CD8-positive, alpha-beta memory T cell (primary cell): Measurements from ENCODE around the gene VAPB. TPM values are rescaled to one million over a fixed set of nuclear protein-coding genes. Genes with fewer than 3 reads are reported as not detected.

Source experiments
- CTCF ChIA-PET: fragments of 350-600 bp; sonication (Branson Sonifier 250); formaldehyde crosslinking; loops from one replicate; lab custom pipeline; 2021; ENCODE audit warnings: antibody characterized with exemption; lab: Charles Lee
- POLR2A ChIA-PET: fragments of 350-600 bp; sonication (Branson Sonifier 250); formaldehyde crosslinking; loops from one replicate; lab custom pipeline; 2021; ENCODE audit warnings: antibody characterized with exemption; lab: Charles Lee
- DNase-seq, 5 donors: peaks; one replicate each; pipeline versions ENCODE4 v3.0.0 to v3.0.0-alpha.2; 2020 to 2022; ENCODE audit warnings: mixed read lengths in 1 of 5
- H3K27ac ChIP-seq: one replicate; pipeline ENCODE4 v1.7.0; 2013; ENCODE audit warnings: low read depth, mild to moderate bottlenecking, low read length, moderate library complexity
- H3K27me3 ChIP-seq: 2 replicates; pipeline ENCODE4 v1.7.0; 2013; ENCODE audit warnings: low read length, mild to moderate bottlenecking; ENCODE audit not compliant: insufficient read depth, poor library complexity, severe bottlenecking
- H3K36me3 ChIP-seq: 2 replicates; pipeline ENCODE4 v1.7.0; 2013; ENCODE audit warnings: mild to moderate bottlenecking, low read length, moderate library complexity; ENCODE audit not compliant: insufficient read depth
- H3K4me1 ChIP-seq: 2 replicates; pipeline ENCODE4 v1.7.0; 2013; ENCODE audit warnings: mild to moderate bottlenecking, low read length, moderate library complexity; ENCODE audit not compliant: insufficient read depth
- H3K4me3 ChIP-seq: 2 replicates; pipeline ENCODE4 v1.7.0; 2013; ENCODE audit warnings: mild to moderate bottlenecking, low read length
- H3K9me3 ChIP-seq: 2 replicates; pipeline ENCODE4 v1.7.0; 2013; ENCODE audit warnings: mild to moderate bottlenecking, low read length
- H3K27ac Mint-ChIP-seq, 8 donors: one replicate each; pipeline ENCODE4 v1.8.0; 2020 to 2021; ENCODE audit warnings: mixed read lengths in 8 of 8, mild to moderate bottlenecking in 6 of 8, inconsistent platforms in 3 of 8, moderate library complexity in 3 of 8
- H3K27me3 Mint-ChIP-seq, 2 donors: one replicate each; pipeline ENCODE4 v1.8.0; 2020 to 2021; ENCODE audit warnings: mixed read lengths in 2 of 2, mild to moderate bottlenecking in 1 of 2, moderate library complexity in 1 of 2
- H3K36me3 Mint-ChIP-seq, 3 donors: one replicate each; pipeline ENCODE4 v1.8.0; 2020 to 2021; ENCODE audit warnings: mixed read lengths in 3 of 3, inconsistent platforms in 1 of 3, mild to moderate bottlenecking in 1 of 3
- H3K4me1 Mint-ChIP-seq, 3 donors: one replicate each; pipeline ENCODE4 v1.8.0; 2020 to 2021; ENCODE audit warnings: mixed read lengths in 3 of 3, inconsistent platforms in 1 of 3, mild to moderate bottlenecking in 1 of 3
- H3K4me3 Mint-ChIP-seq, 7 donors: one replicate each; pipeline ENCODE4 v1.8.0; 2020 to 2021; ENCODE audit warnings: mixed read lengths in 7 of 7, mild to moderate bottlenecking in 6 of 7, moderate library complexity in 4 of 7, inconsistent platforms in 2 of 7
- H3K9me3 Mint-ChIP-seq, 5 donors: one replicate each; pipeline ENCODE4 v1.8.0; 2020 to 2022; ENCODE audit warnings: mixed read lengths in 5 of 5, mild to moderate bottlenecking in 3 of 5, moderate library complexity in 2 of 5, inconsistent platforms in 1 of 5
- polyA plus RNA-seq: library from polyadenylated mRNA; unstranded; fragments of 300-500 nt; fragmentation: Illumina TruSeq; gene quantifications from one replicate; pipeline ENCODE4 v1.2.3, GENCODE V29; 2021
- total RNA-seq, 2 experiments: library from RNA; stranded (reverse); gene quantifications; one replicate each; pipeline ENCODE4 v1.2.3, GENCODE V29; 2021

Gene VAPB
- total and polyA plus RNA-seq, 3 experiments from 2014 or later = 31.5 to 40.3 (median 36.6) TPM

DNA sequence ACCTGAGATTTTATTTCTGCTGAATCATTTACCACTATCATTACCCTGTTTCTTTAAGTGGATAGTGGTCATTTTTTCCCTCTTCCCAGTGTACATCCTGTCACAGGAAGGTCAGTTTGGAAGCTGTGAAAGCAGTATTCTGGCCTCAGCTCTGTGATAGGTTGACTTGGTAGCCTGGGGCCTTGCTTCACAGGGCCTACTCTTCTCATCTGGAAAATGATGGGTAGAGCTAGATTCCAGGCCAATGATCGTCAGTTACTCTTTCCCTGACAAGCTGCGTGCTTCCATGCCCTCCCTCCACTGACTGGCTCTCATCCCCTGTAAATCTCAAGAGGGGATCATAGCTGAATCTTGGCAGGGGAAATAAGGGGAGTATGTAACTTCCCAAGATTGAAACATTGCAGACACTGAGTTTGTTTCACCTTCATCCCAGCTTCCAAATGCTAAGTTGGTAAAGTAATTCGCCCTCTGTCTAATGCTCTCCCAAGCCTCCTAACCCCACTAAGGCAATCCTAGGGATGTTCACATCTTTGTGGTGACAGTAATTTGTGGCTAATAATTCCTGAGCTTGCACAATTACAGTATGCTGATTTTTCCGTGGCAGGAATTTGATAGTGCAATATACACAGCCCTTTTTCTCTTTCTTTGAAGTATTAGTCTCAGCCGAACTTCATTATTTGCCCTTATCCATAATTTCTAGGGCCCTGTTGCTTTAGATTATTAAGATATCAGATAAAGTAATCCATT is 51.2 kb downstream of the VAPB start:
- H3K4me3 ChIP-seq = no peak overlapping the region
- Mint-ChIP-seq H3K36me3 (peaks cover 0 to 80% (median 24%) of the 10 kb centered on the region in 3 donors), H3K9me3 (no peaks in the 10 kb centered on the region), H3K27ac (peak overlapping the region in 2 of 8 donors; percentile 29 to 44), H3K4me3 (no peak overlapping the region), H3K27me3 (no peaks in the 10 kb centered on the region), H3K4me1 (peaks cover 22 to 36% (median 27%) of the 10 kb centered on the region in 3 donors)
- no peak overlapping the region for H3K27ac ChIP-seq
- H3K27me3 ChIP-seq = no peaks in the 10 kb centered on the region
- H3K36me3 ChIP-seq = peaks cover 12% of the 10 kb centered on the region
- ChIA-PET POLR2A (no interaction called here), CTCF (no interaction called here)
- no peaks in the 10 kb centered on the region for H3K4me1 ChIP-seq
- DNase-seq = no peak
- no peaks in the 10 kb centered on the region for H3K9me3 ChIP-seq

DNA sequence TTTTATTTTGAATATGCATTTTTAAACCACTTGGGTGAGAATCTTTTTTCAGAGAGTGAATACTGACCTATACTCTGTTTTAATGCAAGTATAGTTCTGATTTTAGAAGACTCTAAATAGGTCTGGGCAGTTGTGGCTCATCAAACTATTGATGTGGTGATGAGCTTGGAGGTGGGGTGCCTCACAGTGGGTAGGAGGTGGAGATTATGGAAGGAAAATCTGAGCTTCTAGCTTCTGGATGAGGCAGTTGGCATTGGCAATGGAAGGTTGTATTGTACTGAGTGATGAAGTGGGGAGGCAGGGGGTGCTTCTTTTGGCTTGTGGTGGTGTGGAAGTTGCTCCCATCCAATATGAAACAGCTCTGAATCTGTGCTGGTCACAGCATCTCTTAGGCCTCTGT is 52.7 kb downstream of the VAPB start:
- Mint-ChIP-seq H3K9me3 (no peaks in the 10 kb centered on the region), H3K4me1 (peaks cover 15 to 30% (median 17%) of the 10 kb centered on the region in 3 donors), H3K4me3 (no peak overlapping the region), H3K27ac (peak overlapping the region in 4 of 8 donors; percentile 12 to 68 (median 34)), H3K27me3 (no peaks in the 10 kb centered on the region), H3K36me3 (peaks cover 0 to 85% (median 21%) of the 10 kb centered on the region in 3 donors)
- CTCF ChIA-PET = no interaction called here
- H3K4me3 ChIP-seq = no peak overlapping the region
- H3K27ac ChIP-seq = no peak overlapping the region
- DNase-seq = no peak
- H3K4me1 ChIP-seq = no peaks in the 10 kb centered on the region
- no peaks in the 10 kb centered on the region for H3K9me3 ChIP-seq
- peaks cover 16% of the 10 kb centered on the region for H3K36me3 ChIP-seq
- no peaks in the 10 kb centered on the region for H3K27me3 ChIP-seq
- POLR2A ChIA-PET = no interaction called here

DNA sequence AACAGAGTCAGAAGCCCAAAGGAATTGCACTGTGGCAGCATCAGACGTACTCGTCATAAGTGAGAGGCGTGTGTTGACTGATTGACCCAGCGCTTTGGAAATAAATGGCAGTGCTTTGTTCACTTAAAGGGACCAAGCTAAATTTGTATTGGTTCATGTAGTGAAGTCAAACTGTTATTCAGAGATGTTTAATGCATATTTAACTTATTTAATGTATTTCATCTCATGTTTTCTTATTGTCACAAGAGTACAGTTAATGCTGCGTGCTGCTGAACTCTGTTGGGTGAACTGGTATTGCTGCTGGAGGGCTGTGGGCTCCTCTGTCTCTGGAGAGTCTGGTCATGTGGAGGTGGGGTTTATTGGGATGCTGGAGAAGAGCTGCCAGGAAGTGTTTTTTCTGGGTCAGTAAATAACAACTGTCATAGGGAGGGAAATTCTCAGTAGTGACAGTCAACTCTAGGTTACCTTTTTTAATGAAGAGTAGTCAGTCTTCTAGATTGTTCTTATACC is 55.8 kb downstream of the VAPB start:
- no peaks in the 10 kb centered on the region for H3K9me3 ChIP-seq
- H3K27ac ChIP-seq = no peak overlapping the region
- Mint-ChIP-seq H3K4me1 (peaks cover 3 to 14% (median 4%) of the 10 kb centered on the region in 3 donors), H3K9me3 (no peaks in the 10 kb centered on the region), H3K36me3 (peaks cover 0 to 88% (median 20%) of the 10 kb centered on the region in 3 donors), H3K27ac (peak overlapping the region in 1 of 8 donors; percentile 77), H3K4me3 (no peak overlapping the region), H3K27me3 (no peaks in the 10 kb centered on the region)
- no peak for DNase-seq
- H3K4me3 ChIP-seq = no peak overlapping the region
- no peaks in the 10 kb centered on the region for H3K4me1 ChIP-seq
- peaks cover 22% of the 10 kb centered on the region for H3K36me3 ChIP-seq
- no peaks in the 10 kb centered on the region for H3K27me3 ChIP-seq
- CTCF ChIA-PET = interaction anchor here (0.8 kb wide), 1 partner anchor 19 kb away, joined by 3 read pairs; no protein-coding TSS in a partner anchor
- POLR2A ChIA-PET = no interaction called here

DNA sequence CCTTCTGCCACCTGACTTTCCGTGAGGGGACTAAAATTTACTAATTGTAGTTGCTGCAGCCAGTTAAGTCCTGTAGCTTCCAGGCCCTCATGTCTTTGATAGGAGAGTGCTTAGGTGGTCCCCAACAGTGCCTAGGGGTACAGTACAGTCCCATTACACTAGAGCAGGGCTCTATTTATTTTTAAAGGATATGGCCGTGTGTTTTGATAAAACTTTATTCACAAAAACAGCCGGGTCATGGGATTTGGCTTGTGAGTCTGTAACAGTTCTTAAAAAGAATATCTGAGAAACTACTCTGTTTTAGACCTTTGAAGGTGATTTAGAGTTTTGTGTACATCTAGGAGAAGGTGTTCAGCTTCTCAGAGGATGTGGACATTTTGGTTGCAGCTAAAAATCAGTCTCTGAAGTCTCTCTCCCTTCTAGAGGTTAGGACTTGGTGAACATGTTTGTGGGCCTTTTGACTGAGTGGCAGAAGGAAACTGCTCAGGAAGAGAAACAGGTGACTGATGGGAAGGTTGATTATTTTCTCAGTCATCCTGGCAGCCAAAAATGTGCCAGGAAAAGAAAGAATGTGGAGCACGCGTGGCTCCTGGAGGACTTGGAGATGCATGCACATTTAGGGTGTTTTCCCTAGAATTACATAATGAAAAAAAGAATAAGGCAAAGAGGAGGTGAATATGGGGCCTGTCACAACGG is 57.4 kb downstream of the VAPB start:
- Histone ChIP-seq H3K27me3 (no peaks in the 10 kb centered on the region), H3K9me3 (no peaks in the 10 kb centered on the region), H3K4me3 (no peak overlapping the region), H3K27ac (no peak overlapping the region), H3K4me1 (no peaks in the 10 kb centered on the region), H3K36me3 (peaks cover 22% of the 10 kb centered on the region)
- Mint-ChIP-seq H3K4me1 (peaks cover 3 to 6% (median 4%) of the 10 kb centered on the region in 3 donors), H3K4me3 (no peak overlapping the region), H3K36me3 (peaks cover 0 to 86% (median 21%) of the 10 kb centered on the region in 3 donors), H3K27me3 (no peaks in the 10 kb centered on the region), H3K9me3 (no peaks in the 10 kb centered on the region), H3K27ac (peak overlapping the region in 5 of 8 donors; percentile 11 to 77 (median 58))
- DNase-seq = no peak
- CTCF ChIA-PET = interaction anchor here (1.1 kb wide), 1 partner anchor 210 kb away, joined by 3 read pairs; no protein-coding TSS in a partner anchor
- POLR2A ChIA-PET = interaction anchor here (1.2 kb wide), 1 partner anchor 205 kb away, joined by 3 read pairs; the partner anchor contains the start of gene STX16

DNA sequence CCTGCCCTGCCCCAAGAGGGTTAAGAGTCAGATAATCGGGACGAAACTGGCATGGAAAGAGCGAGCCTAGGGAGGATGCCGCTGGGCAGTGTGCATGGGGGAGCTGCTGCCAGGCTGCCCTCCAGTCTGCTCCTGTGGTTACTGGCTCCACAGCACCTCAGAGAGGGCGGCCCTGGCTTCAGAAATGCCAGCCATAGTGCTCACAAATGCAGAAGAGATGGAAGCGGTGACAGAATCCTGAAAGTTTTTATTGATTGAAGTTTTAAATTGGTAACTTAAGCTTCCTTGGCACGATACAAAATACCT is 57.9 kb downstream of the VAPB start:
- Histone ChIP-seq H3K4me3 (no peak overlapping the region), H3K27ac (no peak overlapping the region), H3K27me3 (no peaks in the 10 kb centered on the region), H3K4me1 (no peaks in the 10 kb centered on the region), H3K9me3 (no peaks in the 10 kb centered on the region), H3K36me3 (peaks cover 22% of the 10 kb centered on the region)
- Mint-ChIP-seq H3K9me3 (no peaks in the 10 kb centered on the region), H3K4me3 (no peak overlapping the region), H3K27me3 (no peaks in the 10 kb centered on the region), H3K27ac (peak overlapping the region in 2 of 8 donors; percentile 35 to 77), H3K4me1 (peaks cover 0 to 6% (median 4%) of the 10 kb centered on the region in 3 donors), H3K36me3 (peaks cover 0 to 87% (median 24%) of the 10 kb centered on the region in 3 donors)
- no peak for DNase-seq
- ChIA-PET CTCF (interaction anchor here (0.7 kb wide), 1 partner anchor 17 kb away, joined by 3 read pairs; no protein-coding TSS in a partner anchor), POLR2A (interaction anchor here (1.2 kb wide), 1 partner anchor 204 kb away, joined by 3 read pairs; the partner anchor contains the start of gene STX16)

DNA sequence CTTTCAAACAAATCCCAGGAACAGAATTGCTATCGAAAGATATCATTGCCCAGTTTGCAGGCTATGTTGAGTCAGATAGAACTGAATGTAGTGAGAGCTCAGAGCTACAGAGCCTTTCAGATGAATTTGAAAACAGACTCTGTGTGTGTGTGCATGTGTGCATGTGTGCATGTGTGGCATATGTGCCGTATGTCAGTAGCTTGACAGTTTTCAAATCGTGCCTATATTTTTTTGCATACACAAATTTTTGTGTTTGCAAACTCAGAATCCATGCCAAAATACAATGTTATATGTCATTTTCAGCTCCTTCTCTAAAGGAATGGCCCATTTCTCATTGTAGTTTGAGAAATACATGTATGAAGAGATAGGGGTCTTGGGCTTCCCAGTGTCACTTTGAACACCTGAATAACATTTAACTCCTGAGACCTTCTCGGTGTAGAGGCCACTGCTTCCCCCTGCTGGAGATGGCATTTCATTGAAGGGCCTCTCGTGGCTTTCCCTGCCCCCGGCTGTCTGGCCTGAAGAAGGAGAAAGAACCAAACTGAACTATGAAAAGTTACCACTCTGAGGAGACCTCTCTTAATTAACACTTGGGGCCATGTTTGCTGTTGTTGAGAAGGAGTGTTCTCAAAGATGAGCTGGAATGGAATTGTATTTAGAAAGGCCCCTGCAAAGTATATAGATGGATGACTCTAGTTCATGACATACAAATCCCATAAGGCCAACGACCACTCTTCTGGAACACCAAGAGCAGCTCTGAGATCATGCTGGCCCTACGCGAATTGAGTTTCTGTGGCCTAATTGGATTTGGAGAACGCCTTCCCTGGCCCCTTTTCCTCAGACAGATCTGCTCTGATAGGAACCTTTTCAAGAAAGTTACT is 58.7 kb downstream of the VAPB start:
- H3K27me3 ChIP-seq = no peaks in the 10 kb centered on the region
- Mint-ChIP-seq H3K4me3 (no peak overlapping the region), H3K9me3 (no peaks in the 10 kb centered on the region), H3K27ac (peak overlapping the region in 4 of 8 donors; percentile 20 to 42 (median 32)), H3K27me3 (no peaks in the 10 kb centered on the region), H3K4me1 (peaks cover 0 to 2% (median 2%) of the 10 kb centered on the region in 3 donors), H3K36me3 (peaks cover 0 to 86% (median 28%) of the 10 kb centered on the region in 3 donors)
- ChIA-PET CTCF (interaction anchor here (0.7 kb wide), 1 partner anchor 18 kb away, joined by 3 read pairs; no protein-coding TSS in a partner anchor), POLR2A (no interaction called here)
- H3K4me3 ChIP-seq = no peak overlapping the region
- H3K27ac ChIP-seq = no peak overlapping the region
- peaks cover 22% of the 10 kb centered on the region for H3K36me3 ChIP-seq
- no peaks in the 10 kb centered on the region for H3K9me3 ChIP-seq
- peak; percentile 16 to 63 (median 24) for DNase-seq
- no peaks in the 10 kb centered on the region for H3K4me1 ChIP-seq

DNA sequence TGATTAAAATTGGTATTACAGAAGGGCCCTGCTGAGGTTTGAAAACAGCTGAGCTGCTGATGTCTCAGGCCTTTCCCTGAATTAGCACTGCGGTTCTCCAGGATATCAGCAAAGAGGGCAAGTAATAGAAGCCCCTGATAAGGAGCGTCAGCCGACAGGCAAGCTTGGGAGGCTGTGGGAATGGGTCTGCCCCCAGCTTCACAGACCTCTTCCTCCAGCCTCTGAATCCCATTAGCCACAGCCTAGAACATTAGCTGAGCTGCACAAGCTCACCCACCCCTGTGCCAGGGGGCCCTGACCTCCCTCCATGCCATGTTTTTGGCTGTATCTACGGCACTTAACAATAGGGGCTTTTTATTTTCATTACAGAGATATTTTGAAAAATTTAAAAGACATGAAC is 59.9 kb downstream of the VAPB start:
- no peaks in the 10 kb centered on the region for H3K4me1 ChIP-seq
- no peak overlapping the region for H3K27ac ChIP-seq
- peaks cover 1 to 76% (median 26%) of the 10 kb centered on the region in 3 donors for H3K36me3 Mint-ChIP-seq
- peaks cover 17% of the 10 kb centered on the region for H3K36me3 ChIP-seq
- H3K4me3 Mint-ChIP-seq = no peak overlapping the region
- DNase-seq = no peak
- CTCF ChIA-PET = no interaction called here
- H3K27me3 Mint-ChIP-seq = no peaks in the 10 kb centered on the region
- no peaks in the 10 kb centered on the region for H3K27me3 ChIP-seq
- no peak overlapping the region for H3K4me3 ChIP-seq
- H3K9me3 ChIP-seq = no peaks in the 10 kb centered on the region
- H3K4me1 Mint-ChIP-seq = no peaks in the 10 kb centered on the region
- H3K9me3 Mint-ChIP-seq = peaks cover 0 to 1% (median 0%) of the 10 kb centered on the region in 5 donors
- POLR2A ChIA-PET = no interaction called here
- H3K27ac Mint-ChIP-seq = no peak overlapping the region
